ENCODE results near the gene HERC6. TPM values are rescaled to one million over a fixed set of nuclear protein-coding genes. Genes with fewer than 3 reads are reported as not detected.

The HERC6 gene
- total RNA-seq, 1 donor from 2014 or later = 2.4 TPM

GRCh38 chr4:88457307-88458103 is 78.9 kb downstream of the HERC6 start:
- TF ChIP-seq CTCF (conservative IDR thresholded peaks at IDR 0.05; ENCODE audit: low read depth, low read length) = no peak
- no peak for DNase-seq (ENCODE audit: low read depth)
- H3K4me3 ChIP-seq (ENCODE audit: low read depth, low read length) = peak overlapping the region; percentile 58

- no peak overlapping the region for H3K4me3 ChIP-seq (ENCODE audit: low read depth, low read length)
- no peak for TF ChIP-seq CTCF (conservative IDR thresholded peaks at IDR 0.05; ENCODE audit: low read depth, low read length)
Observed at GRCh38 chr4:88458104-88458740, 79.6 kb downstream of the HERC6 start.

GRCh38 chr4:88465653-88466192 is 87.1 kb downstream of the HERC6 start:
- H3K4me3 ChIP-seq (ENCODE audit: low read depth, low read length) = no peak overlapping the region
- no peak for TF ChIP-seq CTCF (conservative IDR thresholded peaks at IDR 0.05; ENCODE audit: low read depth, low read length)
- DNase-seq (ENCODE audit: low read depth) = no peak

More at GRCh38 chr4:88458104-88458740, 79.6 kb downstream of the HERC6 start:
- DNase-seq (ENCODE audit: low read depth) = no peak

GRCh38 chr4:88467392-88467791 is 88.7 kb downstream of the HERC6 start:
- no peak for TF ChIP-seq CTCF (conservative IDR thresholded peaks at IDR 0.05; ENCODE audit: low read depth, low read length)
- DNase-seq (ENCODE audit: low read depth) = no peak
- H3K4me3 ChIP-seq (ENCODE audit: low read depth, low read length) = no peak overlapping the region

GRCh38 chr4:88477229-88477860 is 98.7 kb downstream of the HERC6 start:
- DNase-seq (ENCODE audit: low read depth) = no peak
- no peak overlapping the region for H3K4me3 ChIP-seq (ENCODE audit: low read depth, low read length)
- TF ChIP-seq CTCF (conservative IDR thresholded peaks at IDR 0.05; ENCODE audit: low read depth, low read length) = no peak

- no peak overlapping the region for H3K4me3 ChIP-seq (ENCODE audit: low read depth, low read length)
- TF ChIP-seq CTCF (conservative IDR thresholded peaks at IDR 0.05; ENCODE audit: low read depth, low read length) = no peak
- DNase-seq (ENCODE audit: low read depth) = no peak
Observed at GRCh38 chr4:88478247-88478646, 99.6 kb downstream of the HERC6 start.
